Astrocyte (in vitro differentiated cells and primary cell): ENCODE measurements around the gene KIAA1217. TPM values are rescaled to one million over a fixed set of nuclear protein-coding genes. Genes with fewer than 3 reads are reported as not detected.
"Not testable (repeated sequence)": the region's sequence is repeated elsewhere in the genome, so short reads cannot be mapped to it uniquely, and the experiment has no call there.

ENCODE experiments used
- DNase-seq: peaks from one replicate; pipeline ENCODE4 v3.0.0-alpha.2; 2010; ENCODE audit warnings: low read depth
- FAIRE-seq: peaks from 2 replicates; lab custom pipeline; 2011; peaks lifted over from hg19 to GRCh38; lab: Jason Lieb, UNC
- H2AFZ ChIP-seq: 2 replicates; pipeline ENCODE4 v1.6.0; 2012; ENCODE audit warnings: low read depth, low read length, inconsistent platforms
- H3K27ac ChIP-seq: 2 replicates; pipeline ENCODE4 v1.5.1; 2011; ENCODE audit warnings: low read depth, low read length, inconsistent platforms
- H3K27me3 ChIP-seq: 2 replicates; pipeline ENCODE4 v1.6.0; 2011; ENCODE audit warnings: low read length, inconsistent platforms; ENCODE audit not compliant: insufficient read depth
- H3K36me3 ChIP-seq: 2 replicates; pipeline ENCODE4 v1.5.1; 2011; ENCODE audit warnings: low read length, inconsistent platforms; ENCODE audit not compliant: insufficient read depth
- H3K4me1 ChIP-seq: 2 replicates; pipeline ENCODE4 v1.5.1; 2011; ENCODE audit warnings: low read length, inconsistent platforms; ENCODE audit not compliant: insufficient read depth
- H3K4me2 ChIP-seq: 2 replicates; pipeline ENCODE4 v1.6.0; 2012; ENCODE audit warnings: low read length, inconsistent platforms
- H3K4me3 ChIP-seq: 2 replicates; pipeline ENCODE4 v1.5.1; 2011; ENCODE audit warnings: low read depth, mild to moderate bottlenecking, low read length, inconsistent platforms; ENCODE audit not compliant: insufficient read depth
- H3K79me2 ChIP-seq: 2 replicates; pipeline ENCODE4 v1.6.0; 2012; ENCODE audit warnings: mild to moderate bottlenecking, low read length, inconsistent platforms; ENCODE audit not compliant: insufficient read depth
- H3K9ac ChIP-seq: 2 replicates; pipeline ENCODE4 v1.6.0; 2012; ENCODE audit warnings: mild to moderate bottlenecking, low read length, inconsistent platforms
- H3K9me3 ChIP-seq: 2 replicates; pipeline ENCODE4 v1.5.1; 2012; ENCODE audit warnings: low read depth, mild to moderate bottlenecking, low read length, inconsistent platforms; ENCODE audit not compliant: insufficient read depth
- H4K20me1 ChIP-seq: 2 replicates; pipeline ENCODE4 v1.6.0; 2012; ENCODE audit warnings: low read length, inconsistent platforms; ENCODE audit not compliant: insufficient read depth
- H3K27ac Mint-ChIP-seq: one replicate; pipeline ENCODE4 v1.8.0; 2021; ENCODE audit warnings: mild to moderate bottlenecking, mixed read lengths; ENCODE audit not compliant: unreplicated experiment
- H3K27me3 Mint-ChIP-seq: one replicate; pipeline ENCODE4 v1.8.0; 2021; ENCODE audit warnings: low read depth, mixed read lengths; ENCODE audit not compliant: unreplicated experiment
- H3K36me3 Mint-ChIP-seq: one replicate; pipeline ENCODE4 v1.8.0; 2021; ENCODE audit warnings: low read depth, mixed read lengths; ENCODE audit not compliant: unreplicated experiment
- H3K4me1 Mint-ChIP-seq: one replicate; pipeline ENCODE4 v1.8.0; 2021; ENCODE audit warnings: low read depth, mixed read lengths; ENCODE audit not compliant: unreplicated experiment
- H3K4me3 Mint-ChIP-seq: one replicate; pipeline ENCODE4 v1.8.0; 2021; ENCODE audit warnings: mild to moderate bottlenecking, moderate library complexity, mixed read lengths; ENCODE audit not compliant: unreplicated experiment
- H3K9me3 Mint-ChIP-seq: one replicate; pipeline ENCODE4 v1.8.0; 2021; ENCODE audit warnings: mild to moderate bottlenecking, mixed read lengths; ENCODE audit not compliant: unreplicated experiment
- EZH2 ChIP-seq: IDR thresholded peaks from 2 replicates; pipeline ENCODE4 v1.6.1; 2012; ENCODE audit warnings: mild to moderate bottlenecking, low read length, inconsistent platforms; ENCODE audit not compliant: insufficient read depth
- total RNA-seq: library from RNA; stranded (reverse); gene quantifications from 2 replicates; pipeline ENCODE4 v1.2.1, GENCODE V29; 2021
- TF ChIP-seq, protein P1 (sequence below): IDR thresholded peaks from 2 replicates; pipeline ENCODE4 v1.5.1; 2011; ENCODE audit warnings: low read depth, mild to moderate bottlenecking, inconsistent platforms, low read length, moderate library complexity; ENCODE audit not compliant: insufficient read depth

KIAA1217 gene
- total RNA-seq, 1 donor from 2014 or later, result 31.8 TPM

DNA sequence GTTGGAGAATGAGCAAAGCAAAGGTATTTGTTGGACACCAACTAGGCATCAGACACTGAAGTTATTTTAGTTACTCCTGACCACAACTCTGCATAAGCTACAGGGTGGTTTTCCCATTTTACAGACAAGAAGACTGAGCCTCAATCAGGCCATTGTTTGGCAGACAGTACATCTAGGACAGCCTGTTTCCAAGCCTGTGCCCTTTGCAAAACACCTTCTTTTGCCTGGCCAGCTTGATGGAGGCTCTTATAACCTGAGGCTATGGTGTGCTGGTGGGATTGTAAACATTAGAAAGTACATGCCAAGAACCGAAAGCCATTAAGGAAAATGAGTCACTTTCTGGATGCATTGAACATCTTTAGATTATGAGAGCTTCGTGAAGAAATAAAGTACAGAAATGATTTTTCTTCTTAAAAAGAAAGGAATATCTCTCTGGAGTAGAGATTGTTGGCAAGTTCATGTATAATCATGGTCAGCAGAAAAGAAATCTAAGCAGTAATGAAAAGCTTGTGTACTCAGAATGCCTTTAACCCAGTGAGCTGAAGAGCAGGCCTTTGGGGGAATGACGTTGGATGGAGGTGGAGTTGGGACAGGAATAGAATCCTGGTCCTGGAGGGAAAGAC lies 140.6 kb downstream of the KIAA1217 start:
- peaks cover 2% of the 10 kb centered on the region for H3K36me3 Mint-ChIP-seq
- H3K4me1 Mint-ChIP-seq, result peaks cover 39% of the 10 kb centered on the region
- peak overlapping the region; percentile 67 for H3K27ac Mint-ChIP-seq
- Histone ChIP-seq H3K79me2 (no peaks in the 10 kb centered on the region), H3K4me3 (no peak overlapping the region), H3K9ac (peak overlapping the region; percentile 35), H3K36me3 (no peaks in the 10 kb centered on the region), H3K4me1 (peaks cover 32% of the 10 kb centered on the region), H3K4me2 (peak overlapping the region; percentile 48), H3K27ac (peak overlapping the region; percentile 56), H4K20me1 (no peaks in the 10 kb centered on the region), H3K9me3 (no peaks in the 10 kb centered on the region), H2AFZ (no peak overlapping the region), H3K27me3 (no peaks in the 10 kb centered on the region)
- H3K4me3 Mint-ChIP-seq, result no peak overlapping the region
- peak; percentile 60 for DNase-seq
- H3K9me3 Mint-ChIP-seq, result peaks cover 3% of the 10 kb centered on the region
- TF ChIP-seq, protein P1, sequence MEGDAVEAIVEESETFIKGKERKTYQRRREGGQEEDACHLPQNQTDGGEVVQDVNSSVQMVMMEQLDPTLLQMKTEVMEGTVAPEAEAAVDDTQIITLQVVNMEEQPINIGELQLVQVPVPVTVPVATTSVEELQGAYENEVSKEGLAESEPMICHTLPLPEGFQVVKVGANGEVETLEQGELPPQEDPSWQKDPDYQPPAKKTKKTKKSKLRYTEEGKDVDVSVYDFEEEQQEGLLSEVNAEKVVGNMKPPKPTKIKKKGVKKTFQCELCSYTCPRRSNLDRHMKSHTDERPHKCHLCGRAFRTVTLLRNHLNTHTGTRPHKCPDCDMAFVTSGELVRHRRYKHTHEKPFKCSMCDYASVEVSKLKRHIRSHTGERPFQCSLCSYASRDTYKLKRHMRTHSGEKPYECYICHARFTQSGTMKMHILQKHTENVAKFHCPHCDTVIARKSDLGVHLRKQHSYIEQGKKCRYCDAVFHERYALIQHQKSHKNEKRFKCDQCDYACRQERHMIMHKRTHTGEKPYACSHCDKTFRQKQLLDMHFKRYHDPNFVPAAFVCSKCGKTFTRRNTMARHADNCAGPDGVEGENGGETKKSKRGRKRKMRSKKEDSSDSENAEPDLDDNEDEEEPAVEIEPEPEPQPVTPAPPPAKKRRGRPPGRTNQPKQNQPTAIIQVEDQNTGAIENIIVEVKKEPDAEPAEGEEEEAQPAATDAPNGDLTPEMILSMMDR, result no peak
- no peak for TF ChIP-seq EZH2
- H3K27me3 Mint-ChIP-seq, result no peaks in the 10 kb centered on the region
- FAIRE-seq, result peak; percentile 23

DNA sequence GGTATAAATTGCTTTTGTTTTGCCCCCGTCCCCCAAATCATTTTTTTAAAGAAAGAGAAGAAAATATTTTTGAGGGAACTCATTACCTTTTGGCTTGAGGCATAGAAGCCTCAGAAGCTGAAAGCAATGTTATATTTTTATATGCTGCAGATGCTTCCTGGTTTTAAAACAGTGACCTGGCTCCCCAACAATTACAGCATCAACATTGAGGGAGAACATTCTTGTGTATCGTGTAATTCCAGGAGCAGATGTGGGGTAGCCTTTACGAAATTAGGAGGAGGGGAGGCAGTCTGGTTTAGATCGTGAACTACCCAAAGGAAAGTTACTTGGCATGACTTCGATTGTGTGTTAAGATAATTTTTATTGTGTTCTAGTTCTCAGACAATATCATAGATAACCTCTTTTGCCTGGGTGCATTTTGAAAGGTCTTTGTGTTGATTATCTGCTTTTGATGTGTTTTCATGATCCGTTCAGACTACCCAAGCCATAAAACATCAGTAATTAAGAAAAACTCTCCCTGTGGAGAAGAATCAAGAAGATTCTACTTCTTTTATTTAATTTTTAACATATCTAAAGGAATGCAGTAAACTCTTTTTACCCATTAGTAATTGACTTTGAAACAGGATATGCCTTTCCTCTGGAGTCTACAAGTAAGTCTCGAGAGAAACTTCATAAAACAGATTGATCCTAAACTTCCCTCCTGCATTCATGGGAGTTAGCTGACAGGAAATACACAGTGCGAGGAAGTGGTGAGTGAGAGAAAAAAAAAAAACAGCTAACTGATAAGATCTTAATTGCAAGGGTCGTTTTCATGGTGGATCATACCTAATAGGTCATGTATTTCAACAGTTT lies 141.4 kb downstream of the KIAA1217 start:
- Histone ChIP-seq H3K9ac (peak overlapping the region; percentile 35), H3K27me3 (no peaks in the 10 kb centered on the region), H3K27ac (peak overlapping the region; percentile 56), H3K9me3 (no peaks in the 10 kb centered on the region), H3K4me3 (no peak overlapping the region), H4K20me1 (no peaks in the 10 kb centered on the region), H3K36me3 (no peaks in the 10 kb centered on the region), H3K4me1 (peaks cover 24% of the 10 kb centered on the region), H2AFZ (no peak overlapping the region), H3K79me2 (no peaks in the 10 kb centered on the region), H3K4me2 (peak overlapping the region; percentile 48)
- Mint-ChIP-seq H3K36me3 (peaks cover 2% of the 10 kb centered on the region), H3K9me3 (peaks cover 3% of the 10 kb centered on the region), H3K27ac (peak overlapping the region; percentile 67), H3K4me1 (peaks cover 31% of the 10 kb centered on the region), H3K27me3 (no peaks in the 10 kb centered on the region), H3K4me3 (no peak overlapping the region)
- peak; percentile 90 for DNase-seq
- TF ChIP-seq EZH2, result no peak
- TF ChIP-seq, protein P1, result no peak
- FAIRE-seq, result no peak

DNA sequence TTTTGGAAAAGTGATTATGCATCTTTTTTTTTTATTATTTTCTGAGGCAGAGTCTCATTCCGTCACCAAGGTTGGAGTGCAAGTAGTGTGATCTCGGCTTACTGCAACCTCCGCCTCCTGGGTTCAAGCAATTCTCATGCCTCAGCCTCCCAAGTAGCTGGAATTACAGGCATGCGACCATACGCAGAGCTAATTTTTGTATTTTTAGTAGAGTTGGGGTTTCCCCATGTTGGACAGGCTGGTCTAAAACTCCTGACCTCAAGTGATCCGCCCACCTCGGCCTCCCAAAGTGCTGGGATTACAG lies 141.9 kb downstream of the KIAA1217 start:
- not testable (repeated sequence) for FAIRE-seq, H3K4me3 ChIP-seq, H3K9me3 Mint-ChIP-seq, H3K4me3 Mint-ChIP-seq, H2AFZ ChIP-seq, H3K79me2 ChIP-seq, H3K36me3 ChIP-seq, H3K27me3 Mint-ChIP-seq, H3K27ac Mint-ChIP-seq, H4K20me1 ChIP-seq, H3K27me3 ChIP-seq, H3K9me3 ChIP-seq, H3K36me3 Mint-ChIP-seq
- peaks cover 30% of the 10 kb centered on the region for H3K4me1 Mint-ChIP-seq
- peak; percentile 55 for DNase-seq
- Histone ChIP-seq H3K27ac (peak overlapping the region; percentile 56), H3K4me1 (peaks cover 23% of the 10 kb centered on the region), H3K9ac (peak overlapping the region; percentile 35), H3K4me2 (peak overlapping the region; percentile 48)
